Uterus (tissue), 2 donors: Measurements from ENCODE around the gene TMC2.

Experiments
- CTCF ChIP-seq, 4 experiments: fragments of 200-600 bp in 2 of 4; fragments of 450-650 bp in 2 of 4; sonication (generic) in 2 of 4; IDR thresholded peaks; one replicate each; pipeline ENCODE4 v1.5.1; 2016 to 2019; ENCODE audit warnings: antibody characterized with exemption in 4 of 4, mild to moderate bottlenecking in 2 of 4, moderate library complexity in 1 of 4
- POLR2A ChIP-seq, 2 donors: fragments of 450-650 bp; IDR thresholded peaks; one replicate each; pipeline ENCODE4 v1.6.1; 2016; ENCODE audit warnings: antibody characterized with exemption in 2 of 2, mild to moderate bottlenecking in 1 of 2, moderate library complexity in 1 of 2

DNA sequence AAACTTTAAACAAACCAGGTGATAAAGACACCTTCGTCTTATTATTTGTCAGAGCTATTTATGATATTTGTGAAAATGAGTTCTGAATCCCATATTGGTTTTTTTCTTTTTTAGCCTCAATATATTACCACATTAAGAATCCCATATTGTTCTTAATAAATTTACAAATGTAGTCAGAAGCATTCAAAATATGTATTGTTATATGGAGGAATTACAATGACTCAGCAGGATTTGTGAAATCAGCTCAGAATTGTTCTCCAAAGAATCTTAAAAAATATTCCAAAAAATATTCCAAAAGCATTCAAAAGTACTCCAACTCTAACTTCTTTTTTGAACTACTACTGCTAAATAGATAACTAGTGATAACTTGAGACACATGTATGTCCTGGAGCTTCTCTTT lies 21.2 kb upstream of the TMC2 start:
- TF ChIP-seq POLR2A (IDR thresholded peaks at IDR 0.05) (no peak), CTCF (IDR thresholded peaks at IDR 0.05) (no peak)
